Heart right ventricle (tissue), 16 donors: Measurements from ENCODE around the gene TMEM212. TPM values are rescaled to one million over a fixed set of nuclear protein-coding genes. Genes with fewer than 3 reads are reported as not detected.
A peak's percentile ranks its signal among the peaks of the same experiment; 100 is the strongest.

Source experiments
- ATAC-seq, 8 donors: fragments of 200-7000 bp; cut with Tn5 transposase; one replicate each; pipeline ENCODE4 v1.9.1; 2020; ENCODE audit warnings: mild to moderate bottlenecking in 8 of 8, moderate library complexity in 8 of 8, moderate number of reproducible peaks in 1 of 8
- DNase-seq, 2 donors: peaks; one replicate each; pipeline ENCODE4 v3.0.0-alpha.2; 2020
- H3K27ac ChIP-seq, 10 donors: fragments of 200-600 bp; sonication (generic) in 2 of 10; one replicate each; pipeline versions ENCODE4 v1.5.0 to v1.8.0; 2020 to 2022; ENCODE audit warnings: mild to moderate bottlenecking in 3 of 10
- H3K27me3 ChIP-seq, 7 donors: fragments of 200-600 bp; one replicate each; pipeline ENCODE4 v1.8.0; 2021 to 2022; ENCODE audit warnings: mild to moderate bottlenecking in 2 of 7
- H3K36me3 ChIP-seq, 9 donors: fragments of 200-600 bp; sonication (generic) in 1 of 9; one replicate each; pipeline versions ENCODE4 v1.5.0 to v1.8.0; 2020 to 2022; ENCODE audit warnings: mild to moderate bottlenecking in 2 of 9
- H3K4me1 ChIP-seq, 9 donors: fragments of 200-600 bp; sonication (generic) in 1 of 9; one replicate each; pipeline versions ENCODE4 v1.5.0 to v1.8.0; 2020 to 2022; ENCODE audit warnings: mild to moderate bottlenecking in 4 of 9
- H3K4me3 ChIP-seq, 10 donors: fragments of 200-600 bp; sonication (generic) in 2 of 10; one replicate each; pipeline versions ENCODE4 v1.5.0 to v1.8.0; 2020 to 2022; ENCODE audit warnings: mild to moderate bottlenecking in 7 of 10, moderate library complexity in 2 of 10
- H3K9me3 ChIP-seq, 11 donors: fragments of 200-600 bp in 10 of 11; sonication (generic) in 2 of 11; one replicate each; pipeline versions ENCODE4 v1.5.0 to v1.8.0; 2013 to 2022; ENCODE audit warnings: mild to moderate bottlenecking in 2 of 11, control low read depth in 1 of 11, moderate library complexity in 1 of 11
- CTCF ChIP-seq, 9 donors: fragments of 200-600 bp; sonication (generic) in 2 of 9; IDR thresholded peaks; one replicate each; pipeline versions ENCODE4 v1.5.0 to v1.8.0; 2021 to 2022; ENCODE audit warnings: antibody characterized with exemption in 9 of 9, mild to moderate bottlenecking in 5 of 9, moderate library complexity in 1 of 9
- WGBS, 2 donors: extraction: QIAGEN DNeasy Blood & Tissue Kit; methylation state at CpG; one replicate each; pipeline ENCODE4 v1.1.7; 2013; ENCODE audit warnings: inconsistent platforms in 1 of 2; 5-methylcytosine and 5-hydroxymethylcytosine counted together
- intact Hi-C, 10 donors: fragments of 100-400 bp; cut with DNase I; formaldehyde crosslinking; loops; one replicate each; pipeline versions ENCODE4 v1.11.1 to v1.14.2; 2022
- long read RNA-seq, 3 donors: library from polyadenylated mRNA; unstranded; transcript quantifications; one replicate each; pipeline ENCODE4 v2.0.0, GENCODE V29; 2020 to 2021
- polyA plus RNA-seq, 2 donors: library from polyadenylated mRNA; stranded (reverse); fragments of 200-250 nt; gene quantifications; one replicate each; pipeline ENCODE4 v1.2.3, GENCODE V29; 2013
- total RNA-seq, 10 donors: library from RNA; stranded (reverse); fragmentation: NEBNext Ultra II Directional in 3 of 10; extraction: Animal tissue kit (Norgen Biotek cat#: 25700) in 3 of 10; gene quantifications; one replicate each; pipeline versions ENCODE4 v1.2.1 to v1.2.4, GENCODE V29; 2021 to 2023
- donor health status: Arrhythmogenic right ventricular cardiomyopathy.
- donor health status: ischemic (EF 13 %, LVEDD 7.1; RV severe dilation, severe dysfunction).
- donor health status: healthy with polysubstance abuse.
- donor health status: DM: no; HTN: yes; CAD: no.
- donor health status: DM: no; HTN: no; CAD: no.
- donor health status: ischemic (EF 25% LVEDD 6.9; RV normal size, moderate dysfunction).
- donor health status: ischemic (EF 25% LVEDD 5.7; RV mildly dilated, moderate dysfunction).
- donor health status: healthy.
- donor health status: DM: yes; HTN: yes; CAD: no.
- donor health status: Ischemic cardiomyopathy.
- donor health status: ischemic (EF 35%, LVEDD 5.7; RV mildly dilated, moderate dysfunction).
- donor health status: nonischemic (EF 11% LVEDD 7.7; RV severe dilation, severe dysfunction).
- donor health status: DM: yes; HTN: yes; CAD: no.
- donor health status: PGD.
- donor health status: ischemic (EF 29% LVEDD 5.4; RV normal size, mild dysfunction).
- donor health status: nonischemic (EF 23%, LVEDD 6.1; RV moderate dilation, normal function).

Gene TMEM212
- not detected for total RNA-seq
- polyA plus RNA-seq = not detected
- long read RNA-seq, donor 1 = 0 reads
- long read RNA-seq, donor 2 = 0 reads
- long read RNA-seq, donor 3 = 0 reads

- DNase-seq (no peak), ATAC-seq (peak in 5 of 8 donors; percentile 34 to 63 (median 52))
- H3K4me3 ChIP-seq = no peak within 1 kb of the TSS
- no peaks in the 10 kb centered on the region for H3K9me3 ChIP-seq
- intact Hi-C loops = loop anchor here in 1 of 10 donors (10.0 kb wide), 1 partner anchor 192 kb away; the partner anchor contains the start of gene FNDC3B
- peaks cover 0 to 54% (median 36%) of the 10 kb centered on the region in 9 donors for H3K4me1 ChIP-seq
- 42 to 61% methylated on average over 5 of the region's 5 CpGs for WGBS, 2 donors
- no peaks in the 10 kb centered on the region for H3K27me3 ChIP-seq
- peak within 1 kb of the TSS in 8 of 10 donors; percentile 9 to 75 (median 54) for H3K27ac ChIP-seq
- no peak for TF ChIP-seq CTCF (IDR thresholded peaks at IDR 0.05)
- H3K36me3 ChIP-seq = no peaks in the 10 kb centered on the region
Observed at GRCh38 chr3:171842864-171843518, at the start of gene TMEM212. TMEM212 (plus strand) TSS chr3:171843349; CDS start chr3:171843384, 35 bp downstream.

GRCh38 chr3:171796625-171797264 is 46.4 kb upstream of the TMEM212 start:
- TF ChIP-seq CTCF (IDR thresholded peaks at IDR 0.05) = no peak
- no peak for ATAC-seq
- H3K27ac ChIP-seq = no peak overlapping the region
- H3K4me3 ChIP-seq = no peak overlapping the region
- intact Hi-C loops = no loop called here
- no peaks in the 10 kb centered on the region for H3K27me3 ChIP-seq
- no peaks in the 10 kb centered on the region for H3K36me3 ChIP-seq
- WGBS, 2 donors = 96 to 98% methylated on average over 4 of the region's 4 CpGs
- no peak for DNase-seq
- H3K9me3 ChIP-seq = no peaks in the 10 kb centered on the region
- H3K4me1 ChIP-seq = peaks cover 0 to 52% (median 30%) of the 10 kb centered on the region in 9 donors

- TF ChIP-seq CTCF (IDR thresholded peaks at IDR 0.05) = no peak
- Histone ChIP-seq H3K4me1 (peaks cover 0 to 52% (median 30%) of the 10 kb centered on the region in 9 donors), H3K9me3 (no peaks in the 10 kb centered on the region), H3K27ac (no peak overlapping the region), H3K27me3 (no peaks in the 10 kb centered on the region), H3K4me3 (no peak overlapping the region), H3K36me3 (no peaks in the 10 kb centered on the region)
- DNase-seq (no peak), ATAC-seq (peak in 1 of 8 donors; percentile 43)
- intact Hi-C loops = no loop called here
- 69 to 79% methylated on average over 1 of the region's 1 CpG for WGBS, 2 donors
Observed at GRCh38 chr3:171797265-171797679, 45.9 kb upstream of the TMEM212 start.

- ATAC-seq (no peak), DNase-seq (no peak)
- no peaks in the 10 kb centered on the region for H3K27me3 ChIP-seq
- TF ChIP-seq CTCF (IDR thresholded peaks at IDR 0.05) = no peak
- H3K4me3 ChIP-seq = no peak overlapping the region
- no peaks in the 10 kb centered on the region for H3K36me3 ChIP-seq
- H3K9me3 ChIP-seq = no peaks in the 10 kb centered on the region
- peaks cover 0 to 52% (median 30%) of the 10 kb centered on the region in 9 donors for H3K4me1 ChIP-seq
- intact Hi-C loops = no loop called here
- 69 to 72% methylated on average over 3 of the region's 3 CpGs for WGBS, 2 donors
- no peak overlapping the region for H3K27ac ChIP-seq
Observed at GRCh38 chr3:171797873-171798272, 45.3 kb upstream of the TMEM212 start.
